PC-9 (cell line): ENCODE results near the gene MORN5.

ENCODE experiments used
- EZH2 ChIP-seq: fragments of 200-600 bp; sonication (generic); IDR thresholded peaks from 2 replicates; pipeline ENCODE4 v1.8.0; 2017; ENCODE audit warnings: antibody characterized with exemption, low read depth
- TF ChIP-seq, protein P1 (sequence below): fragments of 200-600 bp; sonication (generic); conservative IDR thresholded peaks from 2 replicates; pipeline ENCODE4 v1.6.1; 2017; ENCODE audit warnings: mixed run types, antibody characterized with exemption, mild to moderate bottlenecking, moderate library complexity

DNA sequence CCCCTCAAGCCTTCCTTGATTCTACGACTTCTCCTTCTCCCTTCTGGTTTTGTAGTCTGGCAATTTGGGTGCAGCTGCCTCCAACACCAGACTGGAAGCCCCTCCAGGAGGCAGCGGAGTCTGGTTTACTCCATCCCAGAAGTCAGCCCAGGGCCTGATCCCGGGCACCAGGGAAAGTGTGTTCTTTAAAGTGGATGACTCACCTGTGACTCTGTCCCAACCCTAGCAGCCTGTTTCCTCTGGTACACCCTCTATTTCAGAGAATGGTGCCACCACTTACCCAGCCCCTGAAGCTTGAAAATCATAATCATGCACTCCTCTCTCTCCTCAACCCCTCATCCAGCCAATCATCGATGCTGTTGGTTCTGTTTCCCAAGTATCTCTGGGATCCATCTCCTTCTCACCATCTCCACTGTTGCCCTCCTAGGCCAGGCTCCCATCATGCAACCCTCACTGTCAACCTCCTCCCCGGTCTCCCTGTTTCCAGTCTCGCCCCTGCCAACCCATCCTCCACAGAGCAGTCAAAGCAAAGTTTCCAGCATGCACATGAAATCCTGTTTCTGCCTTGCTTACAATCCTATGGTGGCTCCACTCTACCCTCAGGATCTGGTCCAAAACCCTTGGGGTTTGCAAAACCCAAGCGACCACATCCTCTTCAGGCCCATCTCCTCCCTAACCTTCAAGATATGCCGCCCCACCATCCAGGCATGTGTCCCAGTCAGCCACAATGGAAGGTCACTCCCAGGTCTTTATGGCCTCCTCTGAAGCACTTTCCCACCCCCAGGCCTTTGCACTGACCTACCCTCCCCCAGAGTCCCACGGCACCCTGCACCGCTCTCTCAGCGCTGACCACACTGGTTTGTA lies 58.6 kb downstream of the MORN5 start:
- TF ChIP-seq, protein P1, sequence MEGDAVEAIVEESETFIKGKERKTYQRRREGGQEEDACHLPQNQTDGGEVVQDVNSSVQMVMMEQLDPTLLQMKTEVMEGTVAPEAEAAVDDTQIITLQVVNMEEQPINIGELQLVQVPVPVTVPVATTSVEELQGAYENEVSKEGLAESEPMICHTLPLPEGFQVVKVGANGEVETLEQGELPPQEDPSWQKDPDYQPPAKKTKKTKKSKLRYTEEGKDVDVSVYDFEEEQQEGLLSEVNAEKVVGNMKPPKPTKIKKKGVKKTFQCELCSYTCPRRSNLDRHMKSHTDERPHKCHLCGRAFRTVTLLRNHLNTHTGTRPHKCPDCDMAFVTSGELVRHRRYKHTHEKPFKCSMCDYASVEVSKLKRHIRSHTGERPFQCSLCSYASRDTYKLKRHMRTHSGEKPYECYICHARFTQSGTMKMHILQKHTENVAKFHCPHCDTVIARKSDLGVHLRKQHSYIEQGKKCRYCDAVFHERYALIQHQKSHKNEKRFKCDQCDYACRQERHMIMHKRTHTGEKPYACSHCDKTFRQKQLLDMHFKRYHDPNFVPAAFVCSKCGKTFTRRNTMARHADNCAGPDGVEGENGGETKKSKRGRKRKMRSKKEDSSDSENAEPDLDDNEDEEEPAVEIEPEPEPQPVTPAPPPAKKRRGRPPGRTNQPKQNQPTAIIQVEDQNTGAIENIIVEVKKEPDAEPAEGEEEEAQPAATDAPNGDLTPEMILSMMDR: no peak
- TF ChIP-seq EZH2: no peak
